PFSK-1 (cell line): ENCODE measurements around the gene HMGXB4.

ENCODE experiments used
- POLR2AphosphoS5 ChIP-seq: IDR thresholded peaks from 2 replicates; pipeline ENCODE4 v1.6.1; 2012; ENCODE audit warnings: low read depth, mild to moderate bottlenecking, control low read depth, low read length, moderate library complexity
- SIN3A ChIP-seq: IDR thresholded peaks from 2 replicates; pipeline ENCODE4 v1.6.1; 2012; ENCODE audit warnings: mild to moderate bottlenecking, low read length, moderate library complexity, borderline replicate concordance; ENCODE audit not compliant: insufficient read depth
- TF ChIP-seq, protein P1 (sequence below), 2 experiments: IDR thresholded peaks; 2 replicates each; pipeline versions ENCODE4 v1.6.1 to v1.8.0; 2011 to 2012; ENCODE audit warnings: low read depth in 2 of 2, low read length in 2 of 2, control low read depth in 1 of 2, inconsistent platforms in 1 of 2, mild to moderate bottlenecking in 1 of 2, moderate library complexity in 1 of 2; ENCODE audit not compliant: insufficient read depth in 1 of 2

DNA sequence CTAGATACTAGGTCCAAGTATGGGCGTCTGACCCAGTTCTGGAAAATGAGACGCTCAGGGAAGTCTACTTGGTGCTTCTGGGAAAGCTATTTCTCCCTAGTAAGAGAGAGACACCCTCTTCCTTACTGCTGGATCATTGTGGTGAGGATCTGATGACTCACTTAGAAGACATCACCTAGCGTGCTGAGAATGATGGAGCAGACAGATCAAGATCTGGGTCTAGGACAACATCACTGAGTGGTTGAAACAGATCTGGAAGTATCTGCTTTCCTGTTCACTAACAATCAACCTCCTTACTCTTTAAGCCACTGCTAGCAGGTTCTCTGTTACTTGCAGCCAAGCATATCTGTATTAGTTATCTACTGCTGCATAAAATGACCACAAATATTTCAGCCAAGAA is 38.3 kb upstream of the HMGXB4 start:
- TF ChIP-seq SIN3A (no peak), POLR2AphosphoS5 (no peak)
- TF ChIP-seq, protein P1, sequence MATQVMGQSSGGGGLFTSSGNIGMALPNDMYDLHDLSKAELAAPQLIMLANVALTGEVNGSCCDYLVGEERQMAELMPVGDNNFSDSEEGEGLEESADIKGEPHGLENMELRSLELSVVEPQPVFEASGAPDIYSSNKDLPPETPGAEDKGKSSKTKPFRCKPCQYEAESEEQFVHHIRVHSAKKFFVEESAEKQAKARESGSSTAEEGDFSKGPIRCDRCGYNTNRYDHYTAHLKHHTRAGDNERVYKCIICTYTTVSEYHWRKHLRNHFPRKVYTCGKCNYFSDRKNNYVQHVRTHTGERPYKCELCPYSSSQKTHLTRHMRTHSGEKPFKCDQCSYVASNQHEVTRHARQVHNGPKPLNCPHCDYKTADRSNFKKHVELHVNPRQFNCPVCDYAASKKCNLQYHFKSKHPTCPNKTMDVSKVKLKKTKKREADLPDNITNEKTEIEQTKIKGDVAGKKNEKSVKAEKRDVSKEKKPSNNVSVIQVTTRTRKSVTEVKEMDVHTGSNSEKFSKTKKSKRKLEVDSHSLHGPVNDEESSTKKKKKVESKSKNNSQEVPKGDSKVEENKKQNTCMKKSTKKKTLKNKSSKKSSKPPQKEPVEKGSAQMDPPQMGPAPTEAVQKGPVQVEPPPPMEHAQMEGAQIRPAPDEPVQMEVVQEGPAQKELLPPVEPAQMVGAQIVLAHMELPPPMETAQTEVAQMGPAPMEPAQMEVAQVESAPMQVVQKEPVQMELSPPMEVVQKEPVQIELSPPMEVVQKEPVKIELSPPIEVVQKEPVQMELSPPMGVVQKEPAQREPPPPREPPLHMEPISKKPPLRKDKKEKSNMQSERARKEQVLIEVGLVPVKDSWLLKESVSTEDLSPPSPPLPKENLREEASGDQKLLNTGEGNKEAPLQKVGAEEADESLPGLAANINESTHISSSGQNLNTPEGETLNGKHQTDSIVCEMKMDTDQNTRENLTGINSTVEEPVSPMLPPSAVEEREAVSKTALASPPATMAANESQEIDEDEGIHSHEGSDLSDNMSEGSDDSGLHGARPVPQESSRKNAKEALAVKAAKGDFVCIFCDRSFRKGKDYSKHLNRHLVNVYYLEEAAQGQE (IDR thresholded peaks at IDR 0.05; ENCODE audit: insufficient read depth in 1 of 2, low read depth in 2 of 2, low read length in 2 of 2), result no peak
